Left renal cortex interstitium (tissue), 4 donors: Measurements from ENCODE around the gene FOXN3. TPM values are rescaled to one million over a fixed set of nuclear protein-coding genes. Genes with fewer than 3 reads are reported as not detected.
"Not testable (repeated sequence)": the region's sequence is repeated elsewhere in the genome, so short reads cannot be mapped to it uniquely, and the experiment has no call there.

Experiments used
- DNase-seq, 4 donors: peaks; one replicate each; pipeline ENCODE4 v3.0.0-alpha.2; 2013; ENCODE audit warnings: low read depth in 4 of 4, low spot score in 2 of 4, missing footprints in 1 of 4
- polyA plus RNA-seq, 4 donors: library from polyadenylated mRNA; unstranded; fragments of 120-200 nt; gene quantifications; one replicate each; pipeline ENCODE4 v1.2.1, GENCODE V29; 2013; ENCODE audit not compliant: insufficient read length in 4 of 4

FOXN3 gene
- polyA plus RNA-seq, 4 donors = 30.4 to 35.2 (median 33.5) TPM

DNA sequence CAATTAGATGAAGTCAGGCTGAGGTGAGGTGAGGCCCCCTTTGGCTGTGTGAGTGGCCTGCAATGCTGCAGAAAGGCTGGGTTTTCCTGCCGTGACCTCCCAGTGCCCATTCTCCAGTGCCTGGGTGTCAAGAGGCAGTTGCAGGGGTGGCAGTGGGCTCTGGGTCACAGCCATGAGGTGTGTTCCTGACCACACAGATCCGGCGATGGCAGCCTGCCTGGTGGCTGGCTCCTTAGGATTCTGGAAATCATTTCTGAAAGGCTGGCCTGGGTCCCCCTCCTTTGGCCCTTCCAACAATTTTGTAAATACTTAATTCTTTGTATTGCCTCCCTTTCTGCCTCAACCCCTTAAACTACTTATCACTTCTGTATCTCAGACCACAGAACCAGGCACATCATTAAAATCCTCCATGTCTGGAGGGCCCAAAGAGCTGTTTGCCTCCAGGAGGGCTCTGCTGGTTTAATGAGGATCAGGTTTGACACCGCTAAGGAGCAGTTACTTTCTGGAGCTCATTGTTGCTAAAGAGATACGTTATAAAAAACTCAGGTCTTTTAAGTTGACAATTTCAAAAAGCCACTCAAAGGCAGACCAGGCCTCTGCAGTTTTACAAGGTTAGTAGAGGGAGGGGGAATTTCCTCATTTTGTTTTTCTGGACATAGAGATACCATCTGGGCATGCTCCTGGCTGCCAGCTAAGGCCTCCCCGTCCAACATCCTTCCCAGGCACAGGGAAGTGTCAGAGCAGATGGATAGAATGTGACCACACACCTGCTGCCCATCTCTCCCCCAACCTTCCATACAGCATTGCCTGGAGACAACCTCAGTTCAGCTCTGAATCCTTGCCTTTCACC lies 204.4 kb downstream of the FOXN3 start:
- no peak for DNase-seq

DNA sequence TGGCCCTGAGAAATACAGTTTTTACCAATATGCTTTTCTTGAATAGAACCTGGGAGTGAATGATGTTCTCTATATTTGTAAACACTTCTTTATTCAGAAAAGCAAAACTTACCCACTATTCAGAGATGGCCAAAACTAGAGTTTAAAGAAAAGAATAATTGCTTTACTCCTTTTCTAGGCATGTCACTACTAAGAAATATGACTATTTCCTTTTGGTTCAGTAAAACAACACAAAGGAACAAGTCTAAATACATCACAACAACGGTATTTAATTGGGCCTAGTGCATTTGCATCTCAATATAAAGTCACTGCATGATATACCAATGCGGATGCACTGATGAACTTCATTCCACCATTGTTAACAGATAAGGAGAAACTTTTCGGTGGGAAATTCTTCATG lies 207.5 kb downstream of the FOXN3 start:
- no peak for DNase-seq

DNA sequence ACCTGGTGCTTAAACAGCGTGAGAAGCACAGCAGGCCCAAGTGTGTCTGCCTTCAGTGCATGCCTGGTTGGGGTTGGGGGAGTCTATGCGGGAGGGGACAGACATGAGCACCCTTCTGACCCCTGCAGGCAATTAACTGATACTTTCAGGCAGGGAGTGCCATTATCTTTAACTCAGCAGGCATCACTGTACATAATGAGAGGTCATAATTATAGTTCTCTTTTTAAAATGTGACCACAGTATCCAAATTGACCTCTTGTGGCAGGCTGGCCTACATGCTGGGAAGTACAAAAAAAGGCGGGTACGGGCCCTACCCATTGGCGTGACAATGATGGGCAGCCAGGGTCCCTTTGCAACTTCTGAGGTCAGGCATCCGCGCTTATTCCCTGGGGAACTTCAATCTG lies 209.1 kb downstream of the FOXN3 start:
- no peak for DNase-seq

DNA sequence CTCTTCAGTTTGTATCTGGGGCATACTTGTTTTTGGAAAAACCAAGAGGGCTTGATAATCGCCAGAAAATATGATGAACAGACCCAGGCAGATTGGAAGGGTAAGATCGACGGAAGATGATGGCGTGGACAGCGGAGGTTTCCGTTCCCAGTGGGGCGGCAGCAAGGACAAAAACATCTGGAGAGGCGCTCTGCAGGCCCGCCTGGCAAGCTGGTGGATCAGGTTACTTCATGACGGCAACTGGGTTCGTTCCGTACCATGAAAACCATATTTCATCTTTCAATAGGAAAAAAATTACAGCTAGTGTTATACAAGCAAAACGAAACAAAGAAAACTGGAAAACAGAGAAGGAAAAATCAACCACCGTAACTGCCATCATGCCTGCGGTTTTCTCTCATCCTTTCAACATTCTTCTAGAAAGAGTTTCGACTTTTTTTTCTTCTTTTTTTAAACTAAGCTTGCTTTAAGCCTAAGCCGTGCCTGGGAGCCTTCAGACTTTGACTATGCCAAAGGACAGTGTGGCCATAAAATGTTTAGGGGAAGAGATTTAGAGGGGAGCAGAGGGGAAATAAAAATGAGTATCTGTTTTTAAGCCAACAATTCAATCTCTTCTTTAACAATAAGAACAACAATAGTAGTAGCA lies 210.5 kb downstream of the FOXN3 start:
- no peak for DNase-seq

DNA sequence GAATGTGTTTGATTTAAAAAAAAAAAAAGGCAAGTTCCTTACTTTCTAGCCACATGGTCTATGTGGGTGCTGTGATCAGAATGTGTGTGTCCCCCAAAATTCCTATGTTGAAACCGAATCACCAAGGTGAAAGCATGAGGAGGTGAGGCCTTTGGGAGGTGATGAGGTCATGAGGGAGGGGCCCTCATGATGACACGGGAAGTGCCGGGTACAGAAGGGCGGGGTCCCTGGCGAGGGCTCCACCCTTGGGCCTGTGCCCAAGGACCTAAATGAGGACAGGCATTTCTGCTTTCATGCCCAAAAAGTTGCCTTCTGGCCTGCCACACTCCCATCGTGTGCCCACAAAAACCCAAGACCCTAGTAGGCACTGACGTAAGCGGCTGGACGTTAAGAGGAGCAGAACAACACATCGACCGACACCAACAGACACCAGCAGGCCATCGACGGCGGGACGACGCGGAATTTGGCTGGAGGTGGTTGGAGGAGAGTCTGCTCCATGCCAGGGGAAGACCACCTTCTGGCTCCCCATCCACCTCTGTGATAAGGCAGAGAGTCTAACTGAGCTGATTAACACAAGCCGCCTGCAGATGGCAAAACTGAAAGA lies 211.8 kb downstream of the FOXN3 start:
- no peak for DNase-seq

DNA sequence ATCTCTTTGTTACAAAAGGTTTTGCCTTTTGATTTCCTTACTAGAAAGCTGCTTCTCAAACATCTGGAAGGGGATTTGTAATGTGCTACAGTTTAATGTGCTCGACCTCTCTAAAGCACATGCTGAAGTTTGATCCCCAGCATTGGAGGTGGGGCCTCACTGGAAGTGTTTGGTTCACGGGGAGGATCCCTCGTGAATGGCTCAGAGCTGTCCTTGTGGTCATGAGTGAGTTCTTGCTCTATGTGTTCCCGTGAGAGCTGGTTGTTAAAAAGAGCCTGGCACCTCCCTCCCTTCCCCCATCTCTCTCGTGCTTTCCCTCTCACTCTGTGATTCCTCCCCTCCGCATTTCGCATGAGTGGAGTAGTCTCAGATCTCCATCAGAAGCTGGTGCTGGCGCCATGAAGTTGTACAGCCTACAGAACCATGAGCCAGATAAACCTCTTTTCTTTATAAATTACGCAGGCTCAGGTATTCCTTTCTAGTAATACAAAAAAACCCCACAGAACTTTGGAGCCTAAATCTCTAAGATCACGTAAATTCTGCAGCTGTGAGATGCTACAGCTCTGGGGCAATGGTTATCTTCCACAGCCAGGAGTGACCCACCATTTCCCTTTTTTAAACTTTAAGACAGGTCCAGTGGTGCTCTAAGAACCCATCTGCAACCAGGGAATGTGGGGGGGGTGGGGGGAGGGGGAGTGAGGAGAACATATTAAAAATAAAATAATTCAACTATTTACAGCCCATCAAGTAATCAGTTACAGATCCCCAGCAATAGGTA lies 214.4 kb downstream of the FOXN3 start:
- no peak for DNase-seq

DNA sequence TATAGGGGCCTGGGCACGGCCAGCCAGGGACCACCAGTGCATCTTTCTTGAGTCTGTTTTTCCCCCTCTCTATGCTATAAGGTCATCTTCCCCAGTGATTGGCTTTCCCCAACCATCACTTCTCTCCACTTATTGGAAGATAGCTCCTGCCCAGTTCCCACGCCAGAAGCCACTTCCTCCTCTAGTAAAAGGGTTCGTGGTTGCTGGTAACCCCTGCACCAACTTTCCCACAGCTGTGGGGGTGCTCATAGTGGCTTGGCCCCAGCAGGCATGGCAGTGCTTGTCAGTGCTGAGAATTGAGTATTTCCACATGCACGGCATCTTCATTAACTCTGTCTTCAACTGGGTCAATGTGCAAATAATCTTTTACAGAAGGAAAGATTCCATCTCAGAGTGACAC lies 215.4 kb downstream of the FOXN3 start:
- DNase-seq = no peak

DNA sequence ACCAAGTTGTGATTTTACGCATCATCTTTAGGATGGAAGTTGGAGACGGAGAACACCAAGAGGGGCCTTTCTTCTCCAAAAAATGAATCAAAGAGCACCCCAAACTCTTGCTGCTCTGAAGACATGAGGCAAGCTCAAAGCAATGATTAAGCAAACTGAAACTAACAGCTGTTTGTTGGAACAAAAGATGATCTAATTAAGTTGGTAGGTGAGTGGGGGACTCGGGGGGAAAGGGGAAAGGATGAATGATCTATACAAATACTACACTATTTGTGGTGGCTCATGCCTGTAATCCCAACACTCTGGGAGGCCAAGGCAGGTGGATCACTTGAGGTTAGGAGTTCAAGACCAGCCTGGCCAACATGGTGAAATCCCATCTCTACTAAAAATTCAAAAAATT lies 217.7 kb downstream of the FOXN3 start:
- not testable (repeated sequence) for DNase-seq

DNA sequence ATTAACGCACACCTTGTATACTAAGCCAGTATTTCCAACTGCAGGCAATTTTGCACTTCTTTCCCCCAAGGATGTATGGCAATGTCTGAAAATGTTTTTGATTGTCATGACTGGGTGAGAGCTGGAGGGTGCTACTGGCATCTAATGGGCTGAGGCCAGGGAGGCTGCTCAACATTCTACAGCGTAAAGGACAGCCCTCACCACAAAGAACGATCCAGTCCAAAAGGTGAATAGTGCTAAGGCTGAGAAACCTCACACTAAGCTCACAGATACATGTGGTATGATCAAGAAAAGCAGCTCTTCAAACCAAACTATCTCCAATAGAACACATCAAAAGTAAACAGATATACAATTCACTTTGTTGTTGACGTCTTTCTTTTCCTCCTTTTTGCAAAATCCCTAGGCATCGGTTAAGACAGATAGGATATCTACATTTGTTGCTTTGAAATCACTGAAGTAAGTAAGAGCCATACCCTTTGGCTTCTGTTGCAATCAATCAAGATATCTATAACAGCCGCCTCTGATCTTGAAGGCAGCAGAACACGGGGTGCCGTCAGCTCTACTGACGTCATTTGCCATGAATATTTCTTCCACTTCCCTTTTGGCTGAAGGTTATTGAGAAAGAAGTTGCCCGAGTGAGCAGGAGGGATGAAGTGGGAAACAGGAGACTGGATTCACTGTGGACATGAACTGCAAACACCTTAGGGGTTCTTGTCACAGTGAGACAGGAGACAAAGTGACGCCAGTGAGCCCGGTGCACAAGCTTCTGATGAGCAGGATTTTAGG lies 218.3 kb downstream of the FOXN3 start:
- DNase-seq = peak in 1 of 4 donors; percentile 38

DNA sequence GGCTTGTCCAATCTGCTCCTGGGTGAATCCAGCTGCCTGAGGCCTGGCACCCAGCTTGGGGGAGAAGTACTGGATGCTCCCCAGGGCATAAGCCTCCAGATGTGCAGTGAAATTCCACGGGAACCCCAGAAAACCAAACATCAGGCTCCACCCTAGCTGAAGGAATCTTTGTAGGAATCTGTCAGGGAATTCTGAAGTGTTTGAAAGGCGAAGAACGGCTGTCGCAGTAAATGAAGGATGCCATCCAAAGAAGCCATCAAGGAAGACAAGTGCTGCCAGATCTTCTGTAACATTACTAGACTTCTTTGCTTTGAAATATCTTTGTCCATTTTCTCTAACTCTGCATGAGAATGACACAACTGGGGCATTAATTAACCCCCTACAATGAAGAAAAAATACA lies 219.4 kb downstream of the FOXN3 start:
- DNase-seq = no peak

DNA sequence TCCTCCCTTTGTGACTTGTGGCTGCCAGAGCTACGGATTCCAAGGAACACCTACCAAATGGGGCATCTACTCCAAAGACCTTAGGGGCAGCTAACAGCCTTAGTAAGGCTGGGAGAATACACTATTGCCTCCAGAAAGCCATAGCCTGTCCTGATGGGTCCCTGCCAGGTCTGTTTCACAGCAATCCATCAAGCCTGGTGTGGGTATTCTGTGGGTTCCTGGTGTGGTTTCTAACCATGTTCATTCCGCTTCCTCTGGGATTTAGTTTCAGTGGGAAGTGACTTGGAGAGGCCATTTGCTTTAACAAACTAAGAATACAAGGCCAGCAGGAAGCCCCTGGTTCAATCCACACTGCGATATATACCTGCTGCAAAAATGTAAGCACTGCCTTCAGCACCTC lies 220.5 kb downstream of the FOXN3 start:
- no peak for DNase-seq

DNA sequence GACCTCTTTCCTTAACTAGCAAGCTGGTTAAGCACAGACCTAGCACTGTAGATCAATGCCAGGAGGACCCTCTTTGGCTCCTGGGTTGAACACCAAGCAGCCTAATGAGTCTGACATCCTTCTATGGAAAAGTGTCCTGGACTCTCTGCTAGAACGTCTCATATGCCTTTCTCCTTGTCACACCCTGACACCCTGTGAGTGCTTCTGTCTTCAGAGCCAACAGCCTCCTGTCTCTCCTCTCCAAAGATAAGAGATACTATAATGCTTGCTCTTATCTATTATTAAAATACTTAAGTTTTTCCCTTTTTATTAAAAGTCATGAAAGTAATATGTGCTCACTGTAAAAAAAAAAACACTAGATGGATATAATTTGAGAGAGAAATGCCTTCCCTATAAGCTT lies 222.7 kb downstream of the FOXN3 start:
- no peak for DNase-seq

DNA sequence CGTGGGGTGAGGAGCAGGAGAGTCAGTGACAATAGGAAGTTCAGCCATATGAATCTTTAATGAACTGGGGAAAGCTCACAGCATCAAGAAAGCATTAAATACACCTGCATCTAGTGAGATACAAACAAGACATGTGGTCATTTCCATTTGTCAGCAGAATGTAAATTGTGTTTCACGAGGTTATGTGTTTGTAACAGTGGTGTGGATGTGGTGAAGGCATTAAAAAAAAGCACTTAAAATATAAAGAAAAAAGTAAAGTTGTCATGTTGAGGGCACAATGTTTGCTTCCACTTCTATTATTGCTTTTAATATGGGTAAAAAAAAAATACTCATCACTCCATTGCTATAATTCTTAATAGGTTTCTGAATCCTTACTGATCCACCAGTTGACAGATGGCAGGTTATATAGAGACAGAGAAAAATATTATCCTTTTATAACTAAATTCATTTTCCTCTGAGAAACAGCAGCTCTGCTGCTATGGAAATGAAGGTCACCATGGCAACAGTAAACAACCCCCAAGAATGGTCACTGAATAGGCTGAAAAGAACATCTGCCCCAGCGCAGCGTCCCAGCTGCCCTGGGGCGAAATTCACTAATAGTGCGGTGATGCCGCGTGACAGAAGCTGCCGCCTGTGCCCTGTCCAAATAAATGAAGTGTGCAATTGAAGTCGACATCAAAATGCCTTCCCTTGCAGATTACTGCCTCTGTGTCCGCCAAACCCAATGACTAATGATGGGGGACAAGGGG lies 226.1 kb downstream of the FOXN3 start:
- no peak for DNase-seq

DNA sequence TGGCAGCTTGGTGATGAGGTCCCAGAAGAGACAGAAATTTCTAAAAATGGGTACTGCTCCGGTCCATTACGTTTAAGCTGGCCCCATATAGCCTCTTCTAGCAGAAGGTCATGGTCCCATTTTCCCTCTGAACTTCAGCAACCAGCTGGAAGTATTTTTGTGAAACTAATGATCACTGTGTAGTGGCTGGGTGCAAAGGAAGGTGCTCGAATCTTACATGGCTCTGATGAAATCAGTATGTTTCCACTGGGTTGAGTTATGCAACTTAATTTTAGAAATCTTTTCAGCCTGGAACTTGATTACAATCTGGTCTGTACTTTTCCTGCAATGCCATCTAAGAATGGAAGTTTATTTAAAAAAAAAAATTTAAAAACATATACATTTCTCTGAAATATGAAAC lies 228.5 kb downstream of the FOXN3 start:
- no peak for DNase-seq

DNA sequence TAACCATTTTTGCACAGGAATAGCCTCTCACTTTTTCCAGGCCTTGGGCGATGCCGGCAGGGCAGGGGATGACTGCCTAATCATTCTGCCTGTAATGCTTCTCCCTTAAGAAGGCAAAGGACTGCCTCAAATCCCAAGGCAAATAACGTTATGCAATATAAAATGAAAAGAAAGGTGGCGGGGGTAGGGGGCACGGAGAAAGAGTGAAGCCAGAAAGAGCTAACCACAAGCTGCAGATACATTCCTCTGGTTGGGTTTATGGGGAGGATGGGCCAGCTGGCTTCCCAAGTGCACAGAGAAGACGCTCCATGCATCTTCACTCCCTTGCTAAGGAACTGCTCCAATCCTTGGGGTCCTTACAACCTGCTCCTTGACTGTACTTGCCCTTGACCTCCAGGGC lies 229.5 kb downstream of the FOXN3 start:
- no peak for DNase-seq

DNA sequence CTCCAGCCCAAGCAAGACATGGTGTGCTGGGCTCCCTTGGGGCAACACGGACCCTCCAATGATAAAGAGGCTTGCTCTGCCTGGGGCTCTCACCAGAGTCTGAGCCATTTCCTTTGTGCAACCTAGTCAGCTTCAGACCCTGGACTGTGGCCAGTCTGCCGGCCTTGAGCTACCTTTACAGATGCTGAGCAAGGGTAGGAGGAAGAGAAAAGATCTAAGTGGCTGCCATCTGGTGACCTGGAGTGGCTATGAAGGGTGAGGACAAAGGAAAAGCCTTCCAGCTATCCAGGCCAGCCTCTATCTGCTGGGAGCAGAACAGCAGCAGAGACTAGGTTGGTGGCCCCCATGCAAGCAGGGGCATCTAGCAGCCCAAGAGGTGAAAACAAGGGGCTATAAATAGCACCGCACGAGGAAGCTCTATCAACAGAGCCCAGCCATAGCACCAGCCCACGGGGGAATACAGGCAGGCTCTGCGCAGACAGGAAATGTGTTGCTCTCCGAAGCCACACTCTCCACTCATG lies 230.1 kb downstream of the FOXN3 start:
- DNase-seq = no peak

DNA sequence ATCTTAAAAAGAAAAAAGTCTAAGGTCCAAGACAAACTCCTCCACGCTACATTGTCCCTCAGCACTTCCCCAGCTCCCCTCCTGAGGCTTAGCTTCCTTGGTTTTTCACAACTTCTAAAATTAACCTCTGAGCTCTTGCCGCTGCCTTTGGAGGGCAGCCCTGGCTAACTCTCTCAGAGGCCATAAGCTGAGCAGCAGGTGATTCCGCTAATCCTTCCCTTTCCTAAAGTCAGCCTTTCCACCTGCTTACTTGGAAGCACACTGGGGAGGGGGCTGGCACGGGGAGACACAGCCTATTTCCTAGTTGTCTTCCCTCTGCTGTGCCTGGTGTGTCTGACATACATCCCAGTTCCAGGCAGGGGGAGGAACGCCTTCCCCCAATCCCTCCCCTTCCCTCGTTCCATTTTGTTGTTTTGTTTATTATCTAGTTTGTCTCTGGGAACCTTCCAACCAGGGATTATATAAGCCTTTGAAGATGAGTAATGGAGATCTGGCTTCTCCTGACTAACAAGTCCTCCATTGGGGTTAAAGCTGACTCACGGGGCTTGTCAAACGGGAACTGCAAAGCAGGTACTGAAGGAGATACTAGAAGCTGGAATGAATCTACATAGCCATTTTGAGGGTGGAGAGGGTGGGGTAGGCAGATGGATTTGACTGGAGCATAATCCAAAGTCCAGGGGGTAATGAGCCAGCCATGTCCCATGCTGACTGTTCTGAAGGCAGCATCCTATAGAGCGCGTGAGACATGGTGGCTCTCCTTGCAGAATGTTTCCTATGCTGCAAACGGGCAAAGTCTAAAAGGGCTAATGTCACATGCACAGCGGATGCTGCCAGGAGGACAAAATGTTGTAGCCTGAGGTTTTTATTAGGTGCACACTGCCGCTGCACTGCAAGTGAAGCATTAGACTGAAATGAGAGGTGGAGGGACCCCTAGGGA lies 230.8 kb downstream of the FOXN3 start:
- no peak for DNase-seq

DNA sequence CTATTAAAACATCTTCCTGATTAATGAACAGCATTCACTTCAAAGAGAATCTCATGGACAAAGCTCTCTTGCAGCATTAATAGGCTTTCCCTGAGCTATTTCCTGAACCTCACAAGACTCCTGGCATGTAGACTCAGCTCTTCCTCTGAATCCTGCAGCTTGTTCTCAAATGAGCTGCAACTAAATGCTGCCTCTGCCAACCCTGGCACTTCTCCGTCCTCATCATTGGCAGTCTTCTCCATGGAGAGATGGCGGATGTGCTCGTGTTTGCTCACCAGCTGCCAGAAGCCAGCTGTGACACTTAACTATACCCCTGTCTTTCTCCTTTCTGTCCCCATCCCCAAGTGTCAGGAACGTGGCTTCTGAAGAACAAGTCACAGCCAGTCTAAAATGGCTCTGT lies 232.1 kb downstream of the FOXN3 start:
- no peak for DNase-seq
